Measurements from ENCODE around the gene LMX1B.

The LMX1B gene

DNA sequence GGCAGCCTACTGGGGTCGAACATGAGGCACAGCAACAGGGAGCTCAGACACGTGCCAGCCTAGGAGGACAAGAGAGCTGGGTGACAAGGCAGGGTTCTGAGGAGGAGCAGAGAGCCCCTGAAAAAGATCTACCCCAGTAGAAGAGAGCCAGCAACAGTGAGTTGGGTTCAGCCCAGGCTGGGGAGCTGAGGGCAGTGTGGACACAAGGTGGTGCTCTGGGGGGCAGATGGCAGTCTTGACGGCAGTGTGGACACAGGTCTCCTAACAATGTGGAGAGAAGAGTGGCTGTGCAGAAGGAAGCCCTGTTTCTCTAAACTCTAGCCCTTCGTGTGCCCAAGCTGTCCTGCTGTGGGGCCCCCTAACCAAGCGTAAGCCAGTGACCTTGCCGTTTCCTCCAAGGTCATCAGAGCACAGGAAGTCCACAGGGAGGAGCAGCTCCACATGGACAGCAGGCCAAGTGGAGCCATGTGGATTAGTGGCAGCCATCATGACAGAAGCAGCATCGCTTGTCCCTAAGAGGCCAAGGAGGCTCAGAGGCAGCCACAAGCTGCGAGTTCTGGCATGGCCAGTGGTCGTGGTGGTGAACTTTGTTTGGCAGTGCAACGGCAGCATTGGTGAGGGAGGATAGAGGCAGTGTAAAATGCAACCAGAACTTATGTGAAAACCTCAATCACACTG is 25.1 kb upstream of the LMX1B start:
- no peak for DNase-seq
- ChIA-PET POLR2A (interaction anchor here (0.5 kb wide), 1 partner anchor 94 kb away, joined by 7 read pairs; no protein-coding TSS in a partner anchor), CTCF (interaction anchor here (1.1 to 1.5 kb wide), 3 partner anchors 9 to 90 kb away, joined by 3 read pairs; no protein-coding TSS in a partner anchor)
- Histone ChIP-seq H3K27me3 (replicated peaks in 2 of 5; ENCODE audit: control insufficient read depth in 4 of 5, insufficient read depth in 5 of 5, low read length in 4 of 5) (peaks cover 3 to 52% (median 18%) of the 10 kb centered on the region in 5 experiments), H3K36me3 (ENCODE audit: control insufficient read depth in 4 of 4, insufficient read depth in 4 of 4, low read length in 3 of 4) (no peaks in the 10 kb centered on the region), H3K9me3 (ENCODE audit: control extremely low read depth in 1 of 5, control insufficient read depth in 4 of 5, insufficient read depth in 2 of 5, low read depth in 1 of 5, low read length in 4 of 5) (no peaks in the 10 kb centered on the region), H3K4me1 (ENCODE audit: control extremely low read depth in 1 of 4, control insufficient read depth in 4 of 4, insufficient read depth in 4 of 4, low read length in 3 of 4) (no peaks in the 10 kb centered on the region), H3K27ac (ENCODE audit: insufficient read depth in 1 of 2, low read depth in 1 of 2, low read length in 2 of 2, poor library complexity in 1 of 2, severe bottlenecking in 2 of 2) (no peak overlapping the region), H3K4me3 (ENCODE audit: control insufficient read depth in 1 of 7, extremely low read depth in 1 of 7, insufficient read depth in 4 of 7, low read depth in 2 of 7, low read length in 6 of 7) (no peak overlapping the region)
- 92% methylated on average over 9 of the region's 10 CpGs for WGBS (ENCODE audit: insufficient coverage)

GRCh38 chr9:126589349-126589748 is 24.4 kb upstream of the LMX1B start:
- WGBS (ENCODE audit: insufficient coverage), result 94% methylated on average over 5 of the region's 6 CpGs
- POLR2A ChIA-PET, result no interaction called here
- CTCF ChIA-PET, result interaction anchor here (1.1 to 1.5 kb wide), 2 partner anchors 9 to 20 kb away, joined by 3 read pairs; no protein-coding TSS in a partner anchor
- Histone ChIP-seq H3K36me3 (ENCODE audit: control insufficient read depth in 4 of 4, insufficient read depth in 4 of 4, low read length in 3 of 4) (no peaks in the 10 kb centered on the region), H3K27me3 (replicated peaks in 2 of 5; ENCODE audit: control insufficient read depth in 4 of 5, insufficient read depth in 5 of 5, low read length in 4 of 5) (peaks cover 4 to 54% (median 19%) of the 10 kb centered on the region in 5 experiments), H3K4me3 (ENCODE audit: control insufficient read depth in 1 of 7, extremely low read depth in 1 of 7, insufficient read depth in 4 of 7, low read depth in 2 of 7, low read length in 6 of 7) (no peak overlapping the region), H3K9me3 (ENCODE audit: control extremely low read depth in 1 of 5, control insufficient read depth in 4 of 5, insufficient read depth in 2 of 5, low read depth in 1 of 5, low read length in 4 of 5) (no peaks in the 10 kb centered on the region), H3K27ac (ENCODE audit: insufficient read depth in 1 of 2, low read depth in 1 of 2, low read length in 2 of 2, poor library complexity in 1 of 2, severe bottlenecking in 2 of 2) (no peak overlapping the region), H3K4me1 (ENCODE audit: control extremely low read depth in 1 of 4, control insufficient read depth in 4 of 4, insufficient read depth in 4 of 4, low read length in 3 of 4) (no peaks in the 10 kb centered on the region)
- DNase-seq, result no peak

GRCh38 chr9:126591083-126591482 is 22.6 kb upstream of the LMX1B start:
- no peak for DNase-seq
- ChIA-PET POLR2A (interaction anchor here (0.6 kb wide), 1 partner anchor 20 kb away, joined by 3 read pairs; no protein-coding TSS in a partner anchor), CTCF (no interaction called here)
- Histone ChIP-seq H3K36me3 (ENCODE audit: control insufficient read depth in 4 of 4, insufficient read depth in 4 of 4, low read length in 3 of 4) (no peaks in the 10 kb centered on the region), H3K9me3 (ENCODE audit: control extremely low read depth in 1 of 5, control insufficient read depth in 4 of 5, insufficient read depth in 2 of 5, low read depth in 1 of 5, low read length in 4 of 5) (peaks cover 0 to 5% (median 2%) of the 10 kb centered on the region in 5 experiments), H3K4me1 (ENCODE audit: control extremely low read depth in 1 of 4, control insufficient read depth in 4 of 4, insufficient read depth in 4 of 4, low read length in 3 of 4) (no peaks in the 10 kb centered on the region), H3K27me3 (replicated peaks in 2 of 5; ENCODE audit: control insufficient read depth in 4 of 5, insufficient read depth in 5 of 5, low read length in 4 of 5) (peaks cover 4 to 61% (median 17%) of the 10 kb centered on the region in 5 experiments), H3K4me3 (ENCODE audit: control insufficient read depth in 1 of 7, extremely low read depth in 1 of 7, insufficient read depth in 4 of 7, low read depth in 2 of 7, low read length in 6 of 7) (no peak overlapping the region), H3K27ac (ENCODE audit: insufficient read depth in 1 of 2, low read depth in 1 of 2, low read length in 2 of 2, poor library complexity in 1 of 2, severe bottlenecking in 2 of 2) (no peak overlapping the region)
- WGBS (ENCODE audit: insufficient coverage), result 69% methylated on average over 2 of the region's 3 CpGs

GRCh38 chr9:126591922-126592321 is 21.8 kb upstream of the LMX1B start:
- Histone ChIP-seq H3K27me3 (replicated peaks in 2 of 5; ENCODE audit: control insufficient read depth in 4 of 5, insufficient read depth in 5 of 5, low read length in 4 of 5) (peaks cover 6 to 60% (median 20%) of the 10 kb centered on the region in 5 experiments), H3K9me3 (ENCODE audit: control extremely low read depth in 1 of 5, control insufficient read depth in 4 of 5, insufficient read depth in 2 of 5, low read depth in 1 of 5, low read length in 4 of 5) (peaks cover 0 to 5% (median 2%) of the 10 kb centered on the region in 5 experiments), H3K36me3 (ENCODE audit: control insufficient read depth in 4 of 4, insufficient read depth in 4 of 4, low read length in 3 of 4) (no peaks in the 10 kb centered on the region), H3K4me1 (ENCODE audit: control extremely low read depth in 1 of 4, control insufficient read depth in 4 of 4, insufficient read depth in 4 of 4, low read length in 3 of 4) (no peaks in the 10 kb centered on the region), H3K4me3 (ENCODE audit: control insufficient read depth in 1 of 7, extremely low read depth in 1 of 7, insufficient read depth in 4 of 7, low read depth in 2 of 7, low read length in 6 of 7) (no peak overlapping the region), H3K27ac (ENCODE audit: insufficient read depth in 1 of 2, low read depth in 1 of 2, low read length in 2 of 2, poor library complexity in 1 of 2, severe bottlenecking in 2 of 2) (no peak overlapping the region)
- ChIA-PET CTCF (no interaction called here), POLR2A (no interaction called here)
- no peak for DNase-seq
- 100% methylated on average over 1 of the region's 3 CpGs for WGBS (ENCODE audit: insufficient coverage)

DNA sequence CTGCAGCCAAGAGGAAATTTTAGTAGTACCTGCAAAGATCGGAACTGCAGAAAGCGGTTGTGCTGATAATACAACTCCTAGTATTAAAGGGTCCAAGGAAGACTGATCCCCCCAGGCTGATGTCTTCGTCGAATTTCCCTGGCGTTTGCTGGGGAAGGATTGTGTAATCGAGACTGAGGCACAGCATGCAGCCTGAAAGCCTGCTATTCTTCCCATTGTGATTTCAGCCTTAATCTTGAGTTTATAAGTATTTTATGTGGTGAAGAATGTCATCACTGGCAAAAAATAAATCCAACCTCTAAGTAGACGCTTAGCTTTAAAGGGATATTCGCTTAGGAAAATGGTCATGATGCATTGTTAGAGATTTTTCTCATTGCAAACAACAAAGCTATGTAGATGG is 21.3 kb upstream of the LMX1B start:
- peaks cover 0 to 5% (median 2%) of the 10 kb centered on the region in 5 experiments for H3K9me3 ChIP-seq (ENCODE audit: control extremely low read depth in 1 of 5, control insufficient read depth in 4 of 5, insufficient read depth in 2 of 5, low read depth in 1 of 5, low read length in 4 of 5)
- ChIA-PET CTCF (interaction anchor here (1.0 to 1.2 kb wide), 2 partner anchors 49 to 93 kb away, joined by 3 read pairs; no protein-coding TSS in a partner anchor), POLR2A (no interaction called here)
- 76% methylated on average over 7 of the region's 8 CpGs for WGBS (ENCODE audit: insufficient coverage)
- H3K4me1 ChIP-seq (ENCODE audit: control extremely low read depth in 1 of 4, control insufficient read depth in 4 of 4, insufficient read depth in 4 of 4, low read length in 3 of 4), result no peaks in the 10 kb centered on the region
- H3K27ac ChIP-seq (ENCODE audit: insufficient read depth in 1 of 2, low read depth in 1 of 2, low read length in 2 of 2, poor library complexity in 1 of 2, severe bottlenecking in 2 of 2), result no peak overlapping the region
- H3K4me3 ChIP-seq (ENCODE audit: control insufficient read depth in 1 of 7, extremely low read depth in 1 of 7, insufficient read depth in 4 of 7, low read depth in 2 of 7, low read length in 6 of 7), result no peak overlapping the region
- H3K27me3 ChIP-seq (replicated peaks in 2 of 5; ENCODE audit: control insufficient read depth in 4 of 5, insufficient read depth in 5 of 5, low read length in 4 of 5), result peaks cover 7 to 56% (median 23%) of the 10 kb centered on the region in 5 experiments
- H3K36me3 ChIP-seq (ENCODE audit: control insufficient read depth in 4 of 4, insufficient read depth in 4 of 4, low read length in 3 of 4), result no peaks in the 10 kb centered on the region
- DNase-seq, result no peak

GRCh38 chr9:126595982-126596381 is 17.7 kb upstream of the LMX1B start:
- Histone ChIP-seq H3K36me3 (ENCODE audit: control insufficient read depth in 4 of 4, insufficient read depth in 4 of 4, low read length in 3 of 4) (no peaks in the 10 kb centered on the region), H3K9me3 (ENCODE audit: control extremely low read depth in 1 of 5, control insufficient read depth in 4 of 5, insufficient read depth in 2 of 5, low read depth in 1 of 5, low read length in 4 of 5) (peaks cover 0 to 6% (median 2%) of the 10 kb centered on the region in 5 experiments), H3K27me3 (replicated peaks in 2 of 5; ENCODE audit: control insufficient read depth in 4 of 5, insufficient read depth in 5 of 5, low read length in 4 of 5) (peaks cover 6 to 45% (median 25%) of the 10 kb centered on the region in 5 experiments), H3K27ac (ENCODE audit: insufficient read depth in 1 of 2, low read depth in 1 of 2, low read length in 2 of 2, poor library complexity in 1 of 2, severe bottlenecking in 2 of 2) (no peak overlapping the region), H3K4me3 (ENCODE audit: control insufficient read depth in 1 of 7, extremely low read depth in 1 of 7, insufficient read depth in 4 of 7, low read depth in 2 of 7, low read length in 6 of 7) (no peak overlapping the region), H3K4me1 (ENCODE audit: control extremely low read depth in 1 of 4, control insufficient read depth in 4 of 4, insufficient read depth in 4 of 4, low read length in 3 of 4) (no peaks in the 10 kb centered on the region)
- CTCF ChIA-PET, result interaction anchor here (1.6 kb wide), 1 partner anchor 13 kb away, joined by 4 read pairs; no protein-coding TSS in a partner anchor
- no peak for DNase-seq
- no CpG with 5 or more reads among the region's 2 CpGs for WGBS (ENCODE audit: insufficient coverage)
- POLR2A ChIA-PET, result no interaction called here

DNA sequence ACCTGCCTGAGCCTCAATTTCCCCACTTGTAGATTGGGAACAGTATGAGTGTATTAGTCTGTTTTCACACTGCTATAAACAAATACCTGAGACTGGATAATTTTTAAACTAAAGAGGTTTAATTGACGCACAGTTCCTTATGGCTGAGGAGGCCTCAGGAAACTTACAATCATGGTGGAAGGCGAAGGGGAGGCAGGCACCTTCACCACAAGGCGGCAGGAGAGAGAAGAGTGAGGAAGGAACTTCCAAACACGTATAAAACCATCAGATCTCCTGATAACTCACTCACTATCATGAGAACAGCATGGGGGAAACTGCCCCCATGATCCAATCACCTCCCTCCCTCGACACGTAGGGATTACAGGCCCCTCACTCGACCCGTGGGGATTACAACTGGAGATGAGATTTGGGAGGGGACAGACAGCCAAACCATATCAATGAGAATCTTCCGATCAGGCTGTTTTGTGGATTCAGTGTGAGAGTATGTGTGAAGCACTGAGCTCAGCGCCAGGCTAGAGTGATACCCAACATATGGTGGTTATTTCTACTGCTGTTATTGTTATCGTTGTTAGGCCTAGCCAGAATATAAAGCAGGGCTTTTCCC is 14.6 kb upstream of the LMX1B start:
- 65% methylated on average over 7 of the region's 11 CpGs for WGBS (ENCODE audit: insufficient coverage)
- Histone ChIP-seq H3K27me3 (replicated peaks in 2 of 5; ENCODE audit: control insufficient read depth in 4 of 5, insufficient read depth in 5 of 5, low read length in 4 of 5) (peaks cover 0 to 32% (median 18%) of the 10 kb centered on the region in 5 experiments), H3K4me3 (ENCODE audit: control insufficient read depth in 1 of 7, extremely low read depth in 1 of 7, insufficient read depth in 4 of 7, low read depth in 2 of 7, low read length in 6 of 7) (no peak overlapping the region), H3K36me3 (ENCODE audit: control insufficient read depth in 4 of 4, insufficient read depth in 4 of 4, low read length in 3 of 4) (no peaks in the 10 kb centered on the region), H3K9me3 (ENCODE audit: control extremely low read depth in 1 of 5, control insufficient read depth in 4 of 5, insufficient read depth in 2 of 5, low read depth in 1 of 5, low read length in 4 of 5) (peaks cover 0 to 8% (median 2%) of the 10 kb centered on the region in 5 experiments), H3K27ac (ENCODE audit: insufficient read depth in 1 of 2, low read depth in 1 of 2, low read length in 2 of 2, poor library complexity in 1 of 2, severe bottlenecking in 2 of 2) (no peak overlapping the region), H3K4me1 (ENCODE audit: control extremely low read depth in 1 of 4, control insufficient read depth in 4 of 4, insufficient read depth in 4 of 4, low read length in 3 of 4) (no peaks in the 10 kb centered on the region)
- CTCF ChIA-PET, result no interaction called here
- POLR2A ChIA-PET, result interaction anchor here (0.6 kb wide), 1 partner anchor 69 kb away, joined by 4 read pairs; no protein-coding TSS in a partner anchor
- no peak for DNase-seq

Data from common myeloid progenitor, CD34-positive (primary cell).